Measurements from ENCODE around the gene PHLPP1. TPM values are rescaled to one million over a fixed set of nuclear protein-coding genes. Genes with fewer than 3 reads are reported as not detected.

Gene PHLPP1
- polyA plus RNA-seq, 4 donors, result 16.4 to 20.5 (median 18.0) TPM

- no peak for DNase-seq (ENCODE audit: low read depth in 4 of 4, low spot score in 3 of 4)
Observed at GRCh38 chr18:62769216-62769615, 53.9 kb downstream of the PHLPP1 start.

GRCh38 chr18:62771494-62772270 is 56.3 kb downstream of the PHLPP1 start:
- DNase-seq (ENCODE audit: low read depth in 4 of 4, low spot score in 3 of 4), result no peak

GRCh38 chr18:62772860-62773584 is 57.7 kb downstream of the PHLPP1 start:
- no peak for DNase-seq (ENCODE audit: low read depth in 4 of 4, low spot score in 3 of 4)

GRCh38 chr18:62773691-62774090 is 58.4 kb downstream of the PHLPP1 start:
- no peak for DNase-seq (ENCODE audit: low read depth in 4 of 4, low spot score in 3 of 4)

GRCh38 chr18:62776024-62776570 is 60.8 kb downstream of the PHLPP1 start:
- DNase-seq (ENCODE audit: low read depth in 4 of 4, low spot score in 3 of 4), result no peak

DNA sequence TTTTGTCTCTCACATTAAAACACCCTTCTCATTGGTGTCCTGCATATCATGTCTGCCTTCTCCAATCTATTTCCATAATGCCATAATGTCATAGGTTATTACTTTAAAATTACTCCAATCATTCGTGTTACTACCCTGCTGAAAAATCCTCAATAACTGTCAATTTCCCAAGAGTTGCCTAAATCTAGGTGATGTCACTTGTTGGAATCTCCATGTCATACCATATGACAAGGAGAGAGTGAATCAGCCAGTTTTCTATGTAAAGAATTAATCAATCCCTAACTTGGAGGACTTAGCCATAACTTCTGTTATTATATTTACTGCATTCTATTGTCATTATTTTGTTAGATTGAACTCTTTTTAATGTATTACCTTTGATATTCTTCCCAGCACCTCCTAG is 62.5 kb downstream of the PHLPP1 start:
- no peak for DNase-seq (ENCODE audit: low read depth in 4 of 4, low spot score in 3 of 4)

GRCh38 chr18:62778976-62779869 is 63.9 kb downstream of the PHLPP1 start:
- DNase-seq (ENCODE audit: low read depth in 4 of 4, low spot score in 3 of 4), result no peak

DNA sequence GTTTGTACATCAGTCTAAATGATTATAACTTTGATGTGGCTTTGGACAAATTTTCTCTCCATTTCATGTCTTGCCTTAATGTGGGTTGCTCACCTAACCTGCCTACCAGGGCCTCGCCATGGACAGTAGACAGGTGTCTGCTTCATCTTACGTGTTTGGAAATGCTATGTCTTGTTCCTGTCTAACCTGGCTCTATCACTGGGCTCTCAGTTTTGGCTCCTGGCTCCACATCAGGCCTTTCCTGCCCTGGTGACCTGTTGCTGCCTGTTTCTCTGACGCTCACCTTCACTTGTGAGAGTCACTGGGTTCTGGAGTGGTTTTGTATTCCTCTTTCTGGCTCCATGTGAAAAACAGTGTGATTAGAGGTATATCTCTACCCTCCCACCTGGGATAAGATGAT is 65.9 kb downstream of the PHLPP1 start:
- no peak for DNase-seq (ENCODE audit: low read depth in 4 of 4, low spot score in 3 of 4)

DNA sequence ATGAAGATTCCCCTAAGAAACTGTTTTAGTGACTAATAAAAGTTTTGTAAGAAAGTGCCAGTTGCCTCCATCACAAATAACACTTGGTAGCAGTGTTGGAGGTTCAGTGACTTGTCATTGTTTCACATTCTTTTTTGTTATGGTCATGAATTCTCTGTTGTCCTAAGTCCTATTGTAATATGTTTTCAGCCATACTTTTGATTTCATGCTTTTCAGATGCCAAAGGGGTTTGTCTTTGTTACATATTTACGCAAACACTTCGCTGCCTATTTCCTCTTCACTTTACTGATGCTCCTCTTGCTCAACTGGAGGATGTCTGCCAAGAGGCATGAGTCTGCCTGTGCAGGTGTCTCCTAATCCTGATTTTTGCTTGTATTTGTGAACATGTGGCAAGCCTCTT is 66.6 kb downstream of the PHLPP1 start:
- no peak for DNase-seq (ENCODE audit: low read depth in 4 of 4, low spot score in 3 of 4)

DNA sequence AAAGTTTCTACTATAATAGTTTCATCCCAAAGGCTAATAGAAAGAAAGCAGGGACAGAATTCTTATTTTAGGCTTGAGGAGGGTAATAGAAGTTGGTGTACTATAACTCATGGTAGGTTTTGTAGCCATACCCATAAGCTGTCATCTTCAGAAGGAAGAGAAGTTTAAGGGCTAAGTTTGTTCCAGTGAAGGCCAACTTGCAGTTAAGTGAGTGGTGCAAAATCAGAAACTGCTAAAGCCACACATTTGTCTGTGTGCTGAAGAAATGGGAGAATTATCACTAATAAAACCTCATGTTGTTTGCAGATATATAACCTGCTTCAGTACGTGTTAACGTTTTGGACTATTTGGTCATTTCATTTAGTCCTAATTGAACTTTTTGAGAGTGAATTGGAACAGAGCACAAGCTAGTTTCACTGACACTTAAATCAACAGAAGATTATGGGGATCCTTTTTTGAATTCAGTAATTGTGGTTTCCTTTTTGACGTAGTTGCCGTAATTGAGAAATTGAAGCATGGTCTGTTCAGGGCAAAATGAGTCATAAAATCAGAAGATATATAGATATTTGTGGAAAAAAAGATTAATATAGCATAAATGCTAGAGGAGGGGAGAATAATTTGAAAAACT is 69.1 kb downstream of the PHLPP1 start:
- DNase-seq (ENCODE audit: low read depth in 4 of 4, low spot score in 3 of 4), result no peak

- DNase-seq (ENCODE audit: low read depth in 4 of 4, low spot score in 3 of 4), result no peak
Observed at GRCh38 chr18:62784966-62785413, 69.6 kb downstream of the PHLPP1 start.

DNA sequence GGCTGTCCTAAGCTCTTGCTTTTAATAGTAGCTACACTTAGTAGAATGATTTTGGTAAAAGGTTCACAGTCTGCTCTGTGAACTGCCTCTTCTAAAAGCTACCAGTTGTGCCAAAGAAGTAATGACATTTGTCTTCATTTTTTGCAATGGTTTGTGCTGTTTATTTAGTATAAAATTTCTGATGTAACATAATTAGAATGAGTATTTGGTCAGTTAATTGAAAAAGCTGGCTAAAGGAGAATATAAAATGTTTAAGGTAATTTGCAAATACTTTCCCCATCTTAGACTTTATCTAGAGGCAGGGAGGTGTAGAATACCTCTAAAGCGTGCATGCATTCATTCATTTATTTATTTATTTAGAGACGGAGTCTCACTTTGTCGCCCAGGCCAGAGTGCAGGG is 71.3 kb downstream of the PHLPP1 start:
- no peak for DNase-seq (ENCODE audit: low read depth in 4 of 4, low spot score in 3 of 4)

- no peak for DNase-seq (ENCODE audit: low read depth in 4 of 4, low spot score in 3 of 4)
Observed at GRCh38 chr18:62788111-62788510, 72.8 kb downstream of the PHLPP1 start.

- no peak for DNase-seq (ENCODE audit: low read depth in 4 of 4, low spot score in 3 of 4)
Observed at GRCh38 chr18:62788876-62789275, 73.5 kb downstream of the PHLPP1 start.

GRCh38 chr18:62790871-62791772 is 75.8 kb downstream of the PHLPP1 start:
- no peak for DNase-seq (ENCODE audit: low read depth in 4 of 4, low spot score in 3 of 4)

- no peak for DNase-seq (ENCODE audit: low read depth in 4 of 4, low spot score in 3 of 4)
Observed at GRCh38 chr18:62792016-62792415, 76.7 kb downstream of the PHLPP1 start.

- DNase-seq (ENCODE audit: low read depth in 4 of 4, low spot score in 3 of 4), result no peak
Observed at GRCh38 chr18:62795813-62796212, 80.5 kb downstream of the PHLPP1 start.

GRCh38 chr18:62796216-62796621 is 80.9 kb downstream of the PHLPP1 start:
- no peak for DNase-seq (ENCODE audit: low read depth in 4 of 4, low spot score in 3 of 4)

- no peak for DNase-seq (ENCODE audit: low read depth in 4 of 4, low spot score in 3 of 4)
Observed at GRCh38 chr18:62797329-62797728, 82.0 kb downstream of the PHLPP1 start.

Measured in right renal pelvis (tissue), 4 donors.